Measurements from ENCODE around the gene SYNE2.

The SYNE2 gene

GRCh38 chr14:63918411-63918810 lies 65.6 kb downstream of the SYNE2 start:
- no peak for DNase-seq

- DNase-seq = no peak
These were observed 70.1 kb downstream of the SYNE2 start for GRCh38 chr14:63922696-63923421.

- DNase-seq = no peak
These were observed 70.6 kb downstream of the SYNE2 start for GRCh38 chr14:63923422-63923752.

- no peak for DNase-seq
These were observed 71.6 kb downstream of the SYNE2 start for GRCh38 chr14:63924375-63924774.

GRCh38 chr14:63926641-63927040 lies 73.8 kb downstream of the SYNE2 start:
- no peak for DNase-seq

GRCh38 chr14:63928744-63929174 lies 76.0 kb downstream of the SYNE2 start:
- DNase-seq = no peak

- DNase-seq = no peak
These were observed 80.3 kb downstream of the SYNE2 start for GRCh38 chr14:63933110-63933509.

GRCh38 chr14:63933711-63934110 lies 80.9 kb downstream of the SYNE2 start:
- DNase-seq = no peak

- DNase-seq = no peak
These were observed 85.6 kb downstream of the SYNE2 start for GRCh38 chr14:63938198-63939005.

- no peak for DNase-seq
These were observed 86.1 kb downstream of the SYNE2 start for GRCh38 chr14:63939006-63939270.

GRCh38 chr14:63940387-63940786 lies 87.6 kb downstream of the SYNE2 start:
- no peak for DNase-seq

- no peak for DNase-seq
These were observed 88.2 kb downstream of the SYNE2 start for GRCh38 chr14:63941023-63941422.

- DNase-seq = no peak
These were observed 96.9 kb downstream of the SYNE2 start for GRCh38 chr14:63949696-63950095.

- DNase-seq = no peak
These were observed 98.2 kb downstream of the SYNE2 start for GRCh38 chr14:63951021-63951420.

- no peak for DNase-seq
These were observed 98.6 kb downstream of the SYNE2 start for GRCh38 chr14:63951429-63951828.

- DNase-seq = no peak
These were observed 99.5 kb downstream of the SYNE2 start for GRCh38 chr14:63952053-63952932.

GRCh38 chr14:63952933-63953437 lies 100.2 kb downstream of the SYNE2 start:
- DNase-seq = no peak

GRCh38 chr14:63956326-63956725 lies 103.5 kb downstream of the SYNE2 start:
- no peak for DNase-seq

- no peak for DNase-seq
These were observed 108.2 kb downstream of the SYNE2 start for GRCh38 chr14:63960926-63961567.

- no peak for DNase-seq
These were observed 110.1 kb downstream of the SYNE2 start for GRCh38 chr14:63962906-63963305.

GRCh38 chr14:63963439-63963838 lies 110.6 kb downstream of the SYNE2 start:
- no peak for DNase-seq

GRCh38 chr14:63964113-63964512 lies 111.3 kb downstream of the SYNE2 start:
- DNase-seq = no peak

- DNase-seq = no peak
These were observed 113.6 kb downstream of the SYNE2 start for GRCh38 chr14:63966407-63966806.
